ENCODE data around the gene PPP1R17. TPM values are rescaled to one million over a fixed set of nuclear protein-coding genes. Genes with fewer than 3 reads are reported as not detected.

The PPP1R17 gene
- total and polyA plus RNA-seq, 8 donors, result not detected

GRCh38 chr7:31695859-31696614 is 9.0 kb downstream of the PPP1R17 start:
- Histone ChIP-seq H3K36me3 (no peaks in the 10 kb centered on the region), H3K27me3 (no peaks in the 10 kb centered on the region), H3K4me3 (no peak overlapping the region), H3K9me3 (no peaks in the 10 kb centered on the region), H3K27ac (no peak overlapping the region), H3K4me1 (no peaks in the 10 kb centered on the region)
- DNase-seq, result no peak
- TF ChIP-seq CTCF (IDR thresholded peaks at IDR 0.05), result no peak
- intact Hi-C loops (cut with DNase I), result no loop called here
- no peak for ATAC-seq

- no peak for ATAC-seq
- intact Hi-C loops (cut with DNase I), result no loop called here
- TF ChIP-seq CTCF (IDR thresholded peaks at IDR 0.05), result no peak
Measured at GRCh38 chr7:31699050-31699449, 12.0 kb downstream of the PPP1R17 start.

GRCh38 chr7:31702354-31702753 is 15.3 kb downstream of the PPP1R17 start:
- no peak for ATAC-seq
- H3K4me3 ChIP-seq, result no peak overlapping the region
- no peak overlapping the region for H3K27ac ChIP-seq
- H3K9me3 ChIP-seq, result no peaks in the 10 kb centered on the region
- DNase-seq, result no peak
- no peaks in the 10 kb centered on the region for H3K27me3 ChIP-seq
- no peaks in the 10 kb centered on the region for H3K36me3 ChIP-seq
- TF ChIP-seq CTCF (IDR thresholded peaks at IDR 0.05), result no peak
- no peaks in the 10 kb centered on the region for H3K4me1 ChIP-seq
- intact Hi-C loops (cut with DNase I), result no loop called here

More at GRCh38 chr7:31699050-31699449, 12.0 kb downstream of the PPP1R17 start:
- Histone ChIP-seq H3K27ac (no peak overlapping the region), H3K4me3 (no peak overlapping the region), H3K36me3 (no peaks in the 10 kb centered on the region), H3K4me1 (no peaks in the 10 kb centered on the region), H3K9me3 (no peaks in the 10 kb centered on the region), H3K27me3 (no peaks in the 10 kb centered on the region)
- no peak for DNase-seq

GRCh38 chr7:31705377-31705776 is 18.4 kb downstream of the PPP1R17 start:
- Histone ChIP-seq H3K36me3 (no peaks in the 10 kb centered on the region), H3K4me3 (no peak overlapping the region), H3K9me3 (no peaks in the 10 kb centered on the region), H3K27me3 (no peaks in the 10 kb centered on the region), H3K27ac (no peak overlapping the region), H3K4me1 (no peaks in the 10 kb centered on the region)
- intact Hi-C loops (cut with DNase I), result no loop called here
- TF ChIP-seq CTCF (IDR thresholded peaks at IDR 0.05), result no peak
- ATAC-seq (no peak), DNase-seq (no peak)

- ATAC-seq, result no peak
- DNase-seq, result no peak
- no peak overlapping the region for H3K4me3 ChIP-seq
- H3K9me3 ChIP-seq, result no peaks in the 10 kb centered on the region
- no peak overlapping the region for H3K27ac ChIP-seq
- intact Hi-C loops (cut with DNase I), result no loop called here
- TF ChIP-seq CTCF (IDR thresholded peaks at IDR 0.05), result no peak
- H3K27me3 ChIP-seq, result no peaks in the 10 kb centered on the region
- H3K36me3 ChIP-seq, result no peaks in the 10 kb centered on the region
- no peaks in the 10 kb centered on the region for H3K4me1 ChIP-seq
Measured at GRCh38 chr7:31707089-31707488, 20.1 kb downstream of the PPP1R17 start.
